ENCODE results near the gene MYO1H. TPM values are rescaled to one million over a fixed set of nuclear protein-coding genes. Genes with fewer than 3 reads are reported as not detected.

The MYO1H gene
- total RNA-seq, 1 experiment from 2014 or later: not detected

DNA sequence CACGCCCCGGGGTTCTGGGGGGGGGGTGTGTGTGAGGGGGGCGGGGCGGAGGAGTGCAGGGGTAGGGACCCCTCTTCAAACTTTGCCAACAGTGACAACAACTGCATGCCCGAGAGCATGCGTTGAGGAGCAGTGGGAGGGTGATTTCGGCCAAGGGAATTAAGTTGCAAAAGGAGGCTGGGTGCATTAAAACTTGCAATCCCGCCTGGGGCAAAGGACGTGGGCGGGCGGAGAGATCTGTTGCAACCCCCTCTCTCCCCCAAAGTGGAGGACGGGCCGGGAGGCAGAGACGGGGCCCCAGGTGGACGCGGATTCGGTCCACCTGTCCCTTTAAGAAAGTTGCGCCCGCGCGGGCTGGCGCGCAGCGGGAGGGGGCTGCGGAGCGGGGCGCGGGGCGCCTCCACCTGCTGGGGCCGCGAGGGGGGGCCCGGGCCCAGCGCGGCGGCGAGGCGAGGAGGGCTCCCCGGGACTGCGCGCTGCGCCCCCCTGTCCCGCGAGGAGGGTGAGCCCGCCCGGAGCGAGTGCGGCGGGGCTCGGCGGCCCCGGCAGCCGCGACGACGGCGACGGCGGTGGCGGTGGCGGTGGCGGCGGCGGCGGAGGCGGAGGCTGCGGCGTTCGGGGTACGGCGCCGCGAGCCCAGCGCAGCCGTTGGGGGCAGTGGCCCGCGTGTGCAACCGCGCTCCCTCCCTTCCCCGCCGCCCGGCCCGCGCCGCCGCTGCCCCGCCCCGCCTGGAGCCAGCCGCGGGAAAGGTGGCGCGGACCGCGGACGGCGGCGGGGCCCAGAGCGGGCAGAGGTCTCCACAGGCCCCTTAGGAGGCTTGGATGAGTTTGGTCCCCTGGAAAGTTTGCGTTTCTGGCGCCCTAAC, 38.1 kb upstream of the MYO1H start:
- no TSS peak for BruUV-seq (replicated peaks)
- H3K9ac ChIP-seq (ENCODE audit: low read length): no peak overlapping the region
- intact Hi-C loops (cut with micrococcal nuclease): no loop called here
- CTCF ChIA-PET: interaction anchor here (1.3 kb wide), 1 partner anchor 123 kb away, joined by 4 read pairs; no protein-coding TSS in a partner anchor
- H3K27me3 ChIP-seq (ENCODE audit: insufficient read depth, low read length): peaks cover 15% of the 10 kb centered on the region; the same call in 1 of the 2 replicates
- H3K79me2 ChIP-seq (ENCODE audit: insufficient read depth, low read length): no peaks in the 10 kb centered on the region
- H3K27ac ChIP-seq (ENCODE audit: low read depth, low read length): peak overlapping the region; percentile 6; the same call in 1 of the 2 replicates
- H3K4me1 ChIP-seq (ENCODE audit: control insufficient read depth in 1 of 2, insufficient read depth in 2 of 2, low read length in 2 of 2): peaks cover 2 to 17% of the 10 kb centered on the region in 2 experiments; a peak in 3 of 4 replicates
- POLR2A ChIA-PET: interaction anchor here (1.5 kb wide), 1 partner anchor 155 kb away, joined by 4 read pairs; no protein-coding TSS in a partner anchor
- RAD21 ChIA-PET (ENCODE audit: low non-redundant PET in 1 of 2, low total read pairs in 2 of 2, uncharacterized antibody in 2 of 2, unreplicated experiment in 2 of 2): no interaction called here
- H2AFZ ChIP-seq (ENCODE audit: low read depth, low read length, poor library complexity, severe bottlenecking): peak overlapping the region; percentile 88
- peak overlapping the region; percentile 97 for H3K4me2 ChIP-seq (ENCODE audit: low read length)
- H4K20me1 ChIP-seq (ENCODE audit: insufficient read depth): no peaks in the 10 kb centered on the region
- no peaks in the 10 kb centered on the region for H3K9me3 ChIP-seq (ENCODE audit: control insufficient read depth in 1 of 2, insufficient read depth in 1 of 2, low read depth in 1 of 2, low read length in 2 of 2)
- ATAC-seq: peak; percentile 74
- peak overlapping the region; percentile 52 to 61 for H3K4me3 ChIP-seq (replicated peaks in 1 of 2; ENCODE audit: low read depth in 1 of 2, low read length in 2 of 2)
- DNase-seq (ENCODE audit: low read depth, low spot score): no peak
- H3K9me2 ChIP-seq (ENCODE audit: insufficient read depth): no peaks in the 10 kb centered on the region
- H3K36me3 ChIP-seq (ENCODE audit: control insufficient read depth in 1 of 2, insufficient read depth in 2 of 2, low read length in 2 of 2): no peaks in the 10 kb centered on the region
- TF ChIP-seq FOSL1 (IDR thresholded peaks at IDR 0.05; ENCODE audit: low read depth): no peak
- TF ChIP-seq CBX3 (IDR thresholded peaks at IDR 0.05; ENCODE audit: low read depth): no peak
- TF ChIP-seq, protein P1, sequence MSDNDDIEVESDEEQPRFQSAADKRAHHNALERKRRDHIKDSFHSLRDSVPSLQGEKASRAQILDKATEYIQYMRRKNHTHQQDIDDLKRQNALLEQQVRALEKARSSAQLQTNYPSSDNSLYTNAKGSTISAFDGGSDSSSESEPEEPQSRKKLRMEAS (IDR thresholded peaks at IDR 0.05): peak; percentile 20; the same call in 1 of the 2 replicates
- no peak for TF ChIP-seq CEBPB (IDR thresholded peaks at IDR 0.05; ENCODE audit: low read depth)
- peak; percentile 28; the same call in 1 of the 2 replicates for TF ChIP-seq ZFX (IDR thresholded peaks at IDR 0.05)
- TF ChIP-seq EGR1 (IDR thresholded peaks at IDR 0.05; ENCODE audit: low read depth): no peak
- no peak for TF ChIP-seq SIN3A (IDR thresholded peaks at IDR 0.05; ENCODE audit: low read depth)
- no peak for TF ChIP-seq RAD21 (IDR thresholded peaks at IDR 0.05; ENCODE audit: low read depth)
- TF ChIP-seq, protein P2, sequence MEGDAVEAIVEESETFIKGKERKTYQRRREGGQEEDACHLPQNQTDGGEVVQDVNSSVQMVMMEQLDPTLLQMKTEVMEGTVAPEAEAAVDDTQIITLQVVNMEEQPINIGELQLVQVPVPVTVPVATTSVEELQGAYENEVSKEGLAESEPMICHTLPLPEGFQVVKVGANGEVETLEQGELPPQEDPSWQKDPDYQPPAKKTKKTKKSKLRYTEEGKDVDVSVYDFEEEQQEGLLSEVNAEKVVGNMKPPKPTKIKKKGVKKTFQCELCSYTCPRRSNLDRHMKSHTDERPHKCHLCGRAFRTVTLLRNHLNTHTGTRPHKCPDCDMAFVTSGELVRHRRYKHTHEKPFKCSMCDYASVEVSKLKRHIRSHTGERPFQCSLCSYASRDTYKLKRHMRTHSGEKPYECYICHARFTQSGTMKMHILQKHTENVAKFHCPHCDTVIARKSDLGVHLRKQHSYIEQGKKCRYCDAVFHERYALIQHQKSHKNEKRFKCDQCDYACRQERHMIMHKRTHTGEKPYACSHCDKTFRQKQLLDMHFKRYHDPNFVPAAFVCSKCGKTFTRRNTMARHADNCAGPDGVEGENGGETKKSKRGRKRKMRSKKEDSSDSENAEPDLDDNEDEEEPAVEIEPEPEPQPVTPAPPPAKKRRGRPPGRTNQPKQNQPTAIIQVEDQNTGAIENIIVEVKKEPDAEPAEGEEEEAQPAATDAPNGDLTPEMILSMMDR (IDR thresholded peaks at IDR 0.05 in 2 of 3, conservative IDR thresholded peaks at IDR 0.05 in 1 of 3; ENCODE audit: borderline replicate concordance in 1 of 3, insufficient read depth in 1 of 3, low read depth in 2 of 3, low read length in 2 of 3): no peak
- TF ChIP-seq, protein P3, sequence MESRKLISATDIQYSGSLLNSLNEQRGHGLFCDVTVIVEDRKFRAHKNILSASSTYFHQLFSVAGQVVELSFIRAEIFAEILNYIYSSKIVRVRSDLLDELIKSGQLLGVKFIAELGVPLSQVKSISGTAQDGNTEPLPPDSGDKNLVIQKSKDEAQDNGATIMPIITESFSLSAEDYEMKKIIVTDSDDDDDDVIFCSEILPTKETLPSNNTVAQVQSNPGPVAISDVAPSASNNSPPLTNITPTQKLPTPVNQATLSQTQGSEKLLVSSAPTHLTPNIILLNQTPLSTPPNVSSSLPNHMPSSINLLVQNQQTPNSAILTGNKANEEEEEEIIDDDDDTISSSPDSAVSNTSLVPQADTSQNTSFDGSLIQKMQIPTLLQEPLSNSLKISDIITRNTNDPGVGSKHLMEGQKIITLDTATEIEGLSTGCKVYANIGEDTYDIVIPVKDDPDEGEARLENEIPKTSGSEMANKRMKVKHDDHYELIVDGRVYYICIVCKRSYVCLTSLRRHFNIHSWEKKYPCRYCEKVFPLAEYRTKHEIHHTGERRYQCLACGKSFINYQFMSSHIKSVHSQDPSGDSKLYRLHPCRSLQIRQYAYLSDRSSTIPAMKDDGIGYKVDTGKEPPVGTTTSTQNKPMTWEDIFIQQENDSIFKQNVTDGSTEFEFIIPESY (IDR thresholded peaks at IDR 0.05; ENCODE audit: extremely low read depth, insufficient replicate concordance, low read length): no peak
- TF ChIP-seq, protein P4, sequence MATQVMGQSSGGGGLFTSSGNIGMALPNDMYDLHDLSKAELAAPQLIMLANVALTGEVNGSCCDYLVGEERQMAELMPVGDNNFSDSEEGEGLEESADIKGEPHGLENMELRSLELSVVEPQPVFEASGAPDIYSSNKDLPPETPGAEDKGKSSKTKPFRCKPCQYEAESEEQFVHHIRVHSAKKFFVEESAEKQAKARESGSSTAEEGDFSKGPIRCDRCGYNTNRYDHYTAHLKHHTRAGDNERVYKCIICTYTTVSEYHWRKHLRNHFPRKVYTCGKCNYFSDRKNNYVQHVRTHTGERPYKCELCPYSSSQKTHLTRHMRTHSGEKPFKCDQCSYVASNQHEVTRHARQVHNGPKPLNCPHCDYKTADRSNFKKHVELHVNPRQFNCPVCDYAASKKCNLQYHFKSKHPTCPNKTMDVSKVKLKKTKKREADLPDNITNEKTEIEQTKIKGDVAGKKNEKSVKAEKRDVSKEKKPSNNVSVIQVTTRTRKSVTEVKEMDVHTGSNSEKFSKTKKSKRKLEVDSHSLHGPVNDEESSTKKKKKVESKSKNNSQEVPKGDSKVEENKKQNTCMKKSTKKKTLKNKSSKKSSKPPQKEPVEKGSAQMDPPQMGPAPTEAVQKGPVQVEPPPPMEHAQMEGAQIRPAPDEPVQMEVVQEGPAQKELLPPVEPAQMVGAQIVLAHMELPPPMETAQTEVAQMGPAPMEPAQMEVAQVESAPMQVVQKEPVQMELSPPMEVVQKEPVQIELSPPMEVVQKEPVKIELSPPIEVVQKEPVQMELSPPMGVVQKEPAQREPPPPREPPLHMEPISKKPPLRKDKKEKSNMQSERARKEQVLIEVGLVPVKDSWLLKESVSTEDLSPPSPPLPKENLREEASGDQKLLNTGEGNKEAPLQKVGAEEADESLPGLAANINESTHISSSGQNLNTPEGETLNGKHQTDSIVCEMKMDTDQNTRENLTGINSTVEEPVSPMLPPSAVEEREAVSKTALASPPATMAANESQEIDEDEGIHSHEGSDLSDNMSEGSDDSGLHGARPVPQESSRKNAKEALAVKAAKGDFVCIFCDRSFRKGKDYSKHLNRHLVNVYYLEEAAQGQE (IDR thresholded peaks at IDR 0.05; ENCODE audit: low read depth): no peak
- TF ChIP-seq EZH2 (IDR thresholded peaks at IDR 0.05): no peak
- TF ChIP-seq JUND (IDR thresholded peaks at IDR 0.05): no peak
- no peak for TF ChIP-seq SP1 (IDR thresholded peaks at IDR 0.05; ENCODE audit: low read depth)
- TF ChIP-seq ELF1 (IDR thresholded peaks at IDR 0.05; ENCODE audit: borderline replicate concordance, low read depth): no peak
- TF ChIP-seq POLR2AphosphoS5 (IDR thresholded peaks at IDR 0.05; ENCODE audit: low read depth, low read length): no peak
- TF ChIP-seq TCF7L2 (IDR thresholded peaks at IDR 0.05; ENCODE audit: borderline replicate concordance, extremely low read depth, insufficient read depth, insufficient read length): peak; percentile 11
- TF ChIP-seq, protein P5, sequence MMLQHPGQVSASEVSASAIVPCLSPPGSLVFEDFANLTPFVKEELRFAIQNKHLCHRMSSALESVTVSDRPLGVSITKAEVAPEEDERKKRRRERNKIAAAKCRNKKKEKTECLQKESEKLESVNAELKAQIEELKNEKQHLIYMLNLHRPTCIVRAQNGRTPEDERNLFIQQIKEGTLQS (IDR thresholded peaks at IDR 0.05): no peak
- TF ChIP-seq ZNF274 (IDR thresholded peaks at IDR 0.05; ENCODE audit: low read depth, low read length): no peak

All from HCT116 (cell line).